ENCODE data around the gene PDE4A. TPM values are rescaled to one million over a fixed set of nuclear protein-coding genes. Genes with fewer than 3 reads are reported as not detected.
"Not testable (repeated sequence)": the region's sequence is repeated elsewhere in the genome, so short reads cannot be mapped to it uniquely, and the experiment has no call there.

Gene PDE4A
- total and polyA plus RNA-seq, 2 of the 13 experiments (the other 11 are each of a cell fraction or from before 2014, with no cell fraction given) = 1.1 to 4.1 TPM

GRCh38 chr19:10408511-10409283 is 11.6 kb upstream of the PDE4A start:
- WGBS (ENCODE audit: low lambda C conversion rate) = 21% methylated on average over 12 of the region's 18 CpGs
- Histone ChIP-seq H4K20me1 (ENCODE audit: insufficient read depth, low read length) (no peaks in the 10 kb centered on the region), H3K9me3 (ENCODE audit: low read length) (no peaks in the 10 kb centered on the region), H3K36me3 (replicated peaks in 1 of 2; ENCODE audit: control insufficient read depth in 1 of 2, insufficient read depth in 2 of 2, low read length in 2 of 2) (no peaks in the 10 kb centered on the region), H2AFZ (ENCODE audit: low read length) (no peak overlapping the region), H3K9ac (ENCODE audit: insufficient read depth, low read depth, low read length) (no peak overlapping the region), H3K4me1 (ENCODE audit: insufficient read depth, low read length) (peaks cover 7% of the 10 kb centered on the region), H3K4me3 (replicated peaks in 1 of 3; ENCODE audit: insufficient read depth in 1 of 3, low read depth in 2 of 3, low read length in 3 of 3) (peak overlapping the region in 1 of 3 experiments; percentile 3; a peak in 1 of 6 replicates), H3K4me2 (ENCODE audit: low read depth, low read length) (peak overlapping the region; percentile 11; the same call in 1 of the 2 replicates), H3K27me3 (ENCODE audit: control insufficient read depth in 1 of 2, insufficient read depth in 2 of 2, low read length in 2 of 2) (peaks cover 4 to 40% of the 10 kb centered on the region in 2 experiments; a peak in 4 of 5 replicates), H3K79me2 (ENCODE audit: insufficient read depth, low read length) (no peaks in the 10 kb centered on the region), H3K27ac (ENCODE audit: extremely low read length, insufficient read depth, low read length) (no peak overlapping the region)
- no peak for TF ChIP-seq ZNF781 (CRISPR knock-in tag; IDR thresholded peaks at IDR 0.05; ENCODE audit: borderline replicate concordance, not compliant biosample characterization)
- FAIRE-seq = no peak
- 0 out of 3 replicates have a peak, but pooled peaks have one; percentile 7 for ATAC-seq
- in situ Hi-C loops (cut with HindIII; ENCODE audit: extremely low pct_ligation_motif_present, low pct_unique_long_range_greater_than_20kb) = no loop called here
- intact Hi-C loops (cut with micrococcal nuclease; ENCODE audit: unreplicated experiment) = no loop called here
- no TSS peak for BruUV-seq (replicated peaks)
- ChIA-PET POLR2A (interaction anchor here (0.7 kb wide), 1 partner anchor 138 kb away, joined by 3 read pairs; no protein-coding TSS in a partner anchor), CTCF (ENCODE audit: low intra/inter-chr PET ratio, low total read pairs) (no interaction called here)
- no peak for DNase-seq (ENCODE audit: low spot score)

- intact Hi-C loops (cut with micrococcal nuclease; ENCODE audit: unreplicated experiment); DNase-seq (ENCODE audit: low spot score); H3K4me2 ChIP-seq (ENCODE audit: low read depth, low read length); H4K20me1 ChIP-seq (ENCODE audit: insufficient read depth, low read length); H2AFZ ChIP-seq (ENCODE audit: low read length); H3K9me3 ChIP-seq (ENCODE audit: low read length); H3K4me3 ChIP-seq (replicated peaks in 1 of 3; ENCODE audit: insufficient read depth in 1 of 3, low read depth in 2 of 3, low read length in 3 of 3); H3K27ac ChIP-seq (ENCODE audit: extremely low read length, insufficient read depth, low read length); H3K36me3 ChIP-seq (replicated peaks in 1 of 2; ENCODE audit: control insufficient read depth in 1 of 2, insufficient read depth in 2 of 2, low read length in 2 of 2); ATAC-seq; BruUV-seq (replicated peaks); FAIRE-seq; H3K9ac ChIP-seq (ENCODE audit: insufficient read depth, low read depth, low read length); H3K79me2 ChIP-seq (ENCODE audit: insufficient read depth, low read length); CTCF ChIA-PET (ENCODE audit: low intra/inter-chr PET ratio, low total read pairs); in situ Hi-C loops (cut with HindIII; ENCODE audit: extremely low pct_ligation_motif_present, low pct_unique_long_range_greater_than_20kb); POLR2A ChIA-PET: not testable (repeated sequence)
- WGBS (ENCODE audit: low lambda C conversion rate) = 14% methylated on average over 4 of the region's 5 CpGs
- Histone ChIP-seq H3K4me1 (ENCODE audit: insufficient read depth, low read length) (peaks cover 16% of the 10 kb centered on the region), H3K27me3 (ENCODE audit: control insufficient read depth in 1 of 2, insufficient read depth in 2 of 2, low read length in 2 of 2) (peaks cover 4 to 27% of the 10 kb centered on the region in 2 experiments; a peak in 4 of 5 replicates)
These were observed 9.1 kb upstream of the PDE4A start for GRCh38 chr19:10411224-10411623.
